Cardiac muscle cell (in vitro differentiated cells and primary cell): ENCODE results near the gene NKAIN1. TPM values are rescaled to one million over a fixed set of nuclear protein-coding genes. Genes with fewer than 3 reads are reported as not detected.
"Not testable (repeated sequence)": the region's sequence is repeated elsewhere in the genome, so short reads cannot be mapped to it uniquely, and the experiment has no call there.

Source experiments
- DNase-seq, 2 donors: peaks; one replicate each; pipeline versions ENCODE4 v3.0.0 to v3.0.0-alpha.2; 2010 to 2017; ENCODE audit warnings: low read depth in 1 of 2, low spot score in 1 of 2
- H3K27ac ChIP-seq: fragments of 200-600 bp; sonication (generic); 2 replicates; pipeline ENCODE4 v1.5.1; 2016
- H3K27me3 ChIP-seq: fragments of 200-600 bp; sonication (generic); 2 replicates; pipeline ENCODE4 v1.6.0; 2016; ENCODE audit warnings: control low read depth
- H3K36me3 ChIP-seq: fragments of 200-600 bp; sonication (generic); 2 replicates; pipeline ENCODE4 v1.5.1; 2016; ENCODE audit warnings: control low read depth
- H3K4me1 ChIP-seq: fragments of 200-600 bp; sonication (generic); 2 replicates; pipeline ENCODE4 v1.8.1; 2017; ENCODE audit warnings: low read depth, mild to moderate bottlenecking, mixed run types
- H3K4me3 ChIP-seq: fragments of 200-600 bp; sonication (generic); 2 replicates; pipeline ENCODE4 v1.5.1; 2016; ENCODE audit warnings: mild to moderate bottlenecking
- H3K9me3 ChIP-seq: fragments of 200-600 bp; sonication (generic); 2 replicates; pipeline ENCODE4 v1.5.1; 2017; ENCODE audit warnings: low read depth, mild to moderate bottlenecking, control low read depth
- polyA plus RNA-seq: library from polyadenylated mRNA; unstranded; fragments of >200 nt; fragmentation: Nextera tagmentation; extraction: Ambion mirVana; gene quantifications from 2 replicates; pipeline ENCODE4 v1.2.1, GENCODE V29; 2016
- total RNA-seq: library from RNA; depleted of rRNA; stranded (reverse); fragments of >200 nt; gene quantifications from 2 replicates; pipeline ENCODE4 v1.2.3, GENCODE V29; 2016
- TF ChIP-seq, protein P1 (sequence below): IDR thresholded peaks from 2 replicates; pipeline ENCODE4 v1.5.1; 2012; ENCODE audit warnings: low read depth, mild to moderate bottlenecking, low read length

Gene NKAIN1
- total and polyA plus RNA-seq, 2 experiments from 2014 or later: 1.9 to 2.8 TPM

DNA sequence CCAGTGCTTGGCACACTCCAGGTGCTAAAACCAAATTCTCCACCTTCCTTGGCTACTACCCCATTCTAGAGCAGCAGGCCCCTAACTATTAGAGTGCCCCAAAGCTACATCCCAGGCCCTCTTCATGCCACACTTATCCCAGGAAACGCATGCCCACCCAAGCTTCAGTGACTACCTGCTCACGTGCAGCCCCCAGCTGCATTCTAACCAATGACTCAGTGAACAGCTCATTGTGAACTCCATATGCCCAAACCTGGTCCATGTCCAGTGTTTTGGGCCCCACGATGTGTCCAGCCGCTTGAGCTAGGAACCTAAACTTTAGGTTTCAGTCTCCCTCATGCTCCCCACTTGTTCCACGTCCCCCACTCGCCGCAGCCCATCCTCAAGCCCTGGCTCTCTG lies 41.5 kb downstream of the NKAIN1 start:
- no peak for DNase-seq
- H3K9me3 ChIP-seq: no peaks in the 10 kb centered on the region
- H3K27me3 ChIP-seq: no peaks in the 10 kb centered on the region
- no peak overlapping the region for H3K4me3 ChIP-seq
- H3K4me1 ChIP-seq: no peaks in the 10 kb centered on the region
- no peaks in the 10 kb centered on the region for H3K36me3 ChIP-seq
- TF ChIP-seq, protein P1, sequence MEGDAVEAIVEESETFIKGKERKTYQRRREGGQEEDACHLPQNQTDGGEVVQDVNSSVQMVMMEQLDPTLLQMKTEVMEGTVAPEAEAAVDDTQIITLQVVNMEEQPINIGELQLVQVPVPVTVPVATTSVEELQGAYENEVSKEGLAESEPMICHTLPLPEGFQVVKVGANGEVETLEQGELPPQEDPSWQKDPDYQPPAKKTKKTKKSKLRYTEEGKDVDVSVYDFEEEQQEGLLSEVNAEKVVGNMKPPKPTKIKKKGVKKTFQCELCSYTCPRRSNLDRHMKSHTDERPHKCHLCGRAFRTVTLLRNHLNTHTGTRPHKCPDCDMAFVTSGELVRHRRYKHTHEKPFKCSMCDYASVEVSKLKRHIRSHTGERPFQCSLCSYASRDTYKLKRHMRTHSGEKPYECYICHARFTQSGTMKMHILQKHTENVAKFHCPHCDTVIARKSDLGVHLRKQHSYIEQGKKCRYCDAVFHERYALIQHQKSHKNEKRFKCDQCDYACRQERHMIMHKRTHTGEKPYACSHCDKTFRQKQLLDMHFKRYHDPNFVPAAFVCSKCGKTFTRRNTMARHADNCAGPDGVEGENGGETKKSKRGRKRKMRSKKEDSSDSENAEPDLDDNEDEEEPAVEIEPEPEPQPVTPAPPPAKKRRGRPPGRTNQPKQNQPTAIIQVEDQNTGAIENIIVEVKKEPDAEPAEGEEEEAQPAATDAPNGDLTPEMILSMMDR: no peak
- H3K27ac ChIP-seq: no peak overlapping the region

DNA sequence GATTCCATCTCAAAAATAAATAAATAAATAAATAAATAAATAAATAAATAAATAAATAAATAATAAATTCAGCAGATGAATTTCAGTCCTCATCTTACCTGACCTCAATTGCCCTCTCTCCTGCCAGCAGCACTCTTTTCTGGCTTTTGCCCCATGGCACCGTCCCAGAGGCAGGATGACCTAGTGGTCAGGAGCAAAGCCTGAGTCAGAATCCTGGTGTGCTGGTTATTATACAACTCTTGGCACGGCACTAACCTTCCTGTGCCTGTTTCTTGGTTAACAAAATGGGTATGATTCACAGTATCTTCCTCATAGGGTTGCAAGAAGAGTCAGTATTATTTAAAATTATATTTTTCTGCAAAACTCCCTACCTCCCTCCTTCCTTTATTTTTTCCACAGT lies 43.0 kb downstream of the NKAIN1 start:
- DNase-seq: peak in 1 of 2 donors; percentile 56
- TF ChIP-seq, protein P1: no peak
- H3K27me3 ChIP-seq: no peaks in the 10 kb centered on the region

DNA sequence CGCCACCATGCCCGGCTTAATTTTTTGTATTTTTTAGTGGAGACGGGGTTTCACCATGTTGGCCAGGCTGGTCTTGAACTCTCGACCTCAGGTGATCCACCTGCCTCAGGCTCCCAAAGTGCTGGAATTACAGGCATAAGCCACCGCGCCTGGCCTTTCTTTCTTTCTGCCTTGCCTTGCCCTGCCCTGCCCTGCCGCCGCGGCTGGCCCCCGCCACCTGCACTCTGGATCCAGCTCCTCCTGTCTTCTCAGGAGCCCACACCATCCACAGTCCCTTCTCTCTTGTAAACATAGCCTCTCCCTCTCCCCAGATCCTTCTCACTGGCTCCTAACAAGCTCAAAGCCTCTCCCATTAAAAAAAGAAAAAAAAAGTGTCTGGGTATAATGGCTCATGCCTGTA lies 44.4 kb downstream of the NKAIN1 start:
- H3K27me3 ChIP-seq, H3K4me1 ChIP-seq, H3K4me3 ChIP-seq, H3K27ac ChIP-seq, H3K36me3 ChIP-seq, DNase-seq, H3K9me3 ChIP-seq: not testable (repeated sequence)

More for the DNA sequence above, 43.0 kb downstream of the NKAIN1 start:
- H3K36me3 ChIP-seq: no peaks in the 10 kb centered on the region
- no peak overlapping the region for H3K4me3 ChIP-seq
- H3K27ac ChIP-seq: no peak overlapping the region
- no peaks in the 10 kb centered on the region for H3K4me1 ChIP-seq
- H3K9me3 ChIP-seq: no peaks in the 10 kb centered on the region

DNA sequence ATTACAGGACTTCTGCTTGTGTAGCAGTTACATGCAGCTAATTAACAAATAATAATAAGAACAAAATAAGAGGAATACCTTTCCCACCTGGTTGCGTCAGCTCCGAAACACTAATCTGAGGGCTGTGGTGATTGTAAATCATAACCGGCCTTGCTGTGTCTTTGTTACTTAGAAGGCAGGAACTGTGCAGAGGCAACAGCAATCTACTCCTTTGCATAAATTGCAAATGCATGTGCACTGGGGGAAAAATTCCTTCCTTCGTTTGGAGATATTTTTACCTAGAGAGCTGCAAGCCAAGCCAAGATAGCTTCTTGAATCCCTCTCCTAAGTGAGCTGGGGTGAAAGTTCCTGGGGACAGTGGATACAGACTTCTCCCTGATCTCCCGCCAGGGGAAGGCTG lies 46.0 kb downstream of the NKAIN1 start:
- H3K27ac ChIP-seq: no peak overlapping the region
- H3K27me3 ChIP-seq: no peaks in the 10 kb centered on the region
- H3K36me3 ChIP-seq: no peaks in the 10 kb centered on the region
- DNase-seq: no peak
- no peak overlapping the region for H3K4me3 ChIP-seq
- H3K9me3 ChIP-seq: no peaks in the 10 kb centered on the region
- TF ChIP-seq, protein P1: no peak
- no peaks in the 10 kb centered on the region for H3K4me1 ChIP-seq

DNA sequence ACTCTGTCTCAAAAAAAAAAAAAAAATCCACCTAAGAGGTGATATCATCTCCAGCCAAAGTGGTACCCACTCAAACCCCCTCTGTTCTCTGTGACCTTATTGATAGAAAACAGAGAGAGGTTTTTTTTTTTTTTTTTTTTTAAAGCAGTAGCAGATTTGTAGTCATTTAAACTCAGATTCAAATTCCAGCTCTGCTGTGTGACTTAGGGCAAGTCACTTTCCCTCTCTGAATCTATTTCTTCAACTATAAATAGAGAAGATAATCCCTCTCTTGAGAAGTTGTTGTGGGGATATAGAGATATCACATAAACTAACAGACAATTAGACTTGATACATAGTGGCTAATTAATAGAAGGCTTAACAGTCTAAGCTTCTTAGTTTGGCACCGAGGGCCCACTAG lies 48.4 kb downstream of the NKAIN1 start:
- H3K27ac ChIP-seq: no peak overlapping the region
- H3K9me3 ChIP-seq: no peaks in the 10 kb centered on the region
- DNase-seq: no peak
- no peaks in the 10 kb centered on the region for H3K36me3 ChIP-seq
- TF ChIP-seq, protein P1: no peak
- H3K27me3 ChIP-seq: no peaks in the 10 kb centered on the region
- H3K4me3 ChIP-seq: no peak overlapping the region
- no peaks in the 10 kb centered on the region for H3K4me1 ChIP-seq

DNA sequence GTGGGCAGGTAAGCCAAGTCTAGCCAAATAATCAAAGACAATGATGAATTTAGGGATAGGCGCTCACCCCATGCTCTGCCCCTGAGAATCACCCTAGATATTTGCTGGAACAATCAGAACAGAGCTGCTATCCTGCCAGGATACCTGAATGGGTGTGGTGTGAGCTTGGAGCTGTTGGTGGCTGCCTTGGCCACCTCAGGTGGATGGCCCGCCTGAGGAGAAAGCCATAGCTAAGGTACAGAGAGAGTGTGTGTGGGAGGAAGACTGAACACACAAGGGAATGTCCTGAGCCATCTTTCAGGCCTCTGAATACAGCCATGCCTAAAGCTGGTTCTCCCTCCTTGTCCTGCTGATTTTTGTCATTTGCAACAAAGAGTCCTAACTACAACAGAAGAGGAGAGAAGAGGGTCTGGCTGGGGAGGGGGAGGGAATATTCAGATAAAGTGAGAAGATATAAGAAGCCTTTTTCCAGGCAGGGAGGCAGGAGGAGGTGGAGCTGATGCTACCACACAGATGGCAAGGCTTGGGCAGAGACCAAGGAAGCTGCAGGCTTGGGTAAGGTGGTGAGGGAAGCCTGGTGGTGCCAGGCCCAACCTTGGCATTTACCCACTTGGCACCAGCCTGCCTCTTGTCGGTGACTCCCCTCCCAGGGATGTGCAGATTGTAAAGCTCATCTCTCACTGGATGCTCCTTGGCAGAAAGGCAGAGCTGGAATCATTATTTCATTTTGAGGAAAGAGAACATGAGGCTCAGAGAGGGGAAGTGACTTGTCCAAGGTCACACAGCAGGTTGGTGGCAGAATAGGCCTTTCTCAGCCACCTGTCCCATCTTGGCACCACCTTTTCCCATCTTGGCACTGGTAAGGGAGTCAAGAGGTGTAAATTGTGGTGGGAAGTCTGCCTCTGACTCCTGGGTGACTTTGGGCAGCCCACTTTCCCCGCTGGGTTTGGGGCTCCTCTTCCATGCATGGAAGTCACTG lies 49.7 kb downstream of the NKAIN1 start:
- H3K27me3 ChIP-seq: no peaks in the 10 kb centered on the region
- DNase-seq: no peak
- H3K4me3 ChIP-seq: no peak overlapping the region
- no peak overlapping the region for H3K27ac ChIP-seq
- TF ChIP-seq, protein P1: no peak
- H3K36me3 ChIP-seq: no peaks in the 10 kb centered on the region
- H3K4me1 ChIP-seq: no peaks in the 10 kb centered on the region
- H3K9me3 ChIP-seq: no peaks in the 10 kb centered on the region
